Activated CD8-positive, alpha-beta T cell treated with anti-CD3 and anti-CD28 coated beads for 36 hours (primary cell): Measurements from ENCODE around the gene OR8B3. TPM values are rescaled to one million over a fixed set of nuclear protein-coding genes. Genes with fewer than 3 reads are reported as not detected.

Experiments used
- ATAC-seq: fragments of 200-7000 bp; cut with Tn5 transposase; one replicate; pipeline ENCODE4 v1.10.0; 2021; ENCODE audit warnings: mild to moderate bottlenecking, moderate library complexity
- CTCF ChIA-PET: fragments of 350-600 bp; sonication (Branson Sonifier 250); formaldehyde crosslinking; loops from one replicate; lab custom pipeline; 2021; ENCODE audit warnings: antibody characterized with exemption; lab: Charles Lee
- POLR2A ChIA-PET: fragments of 350-600 bp; sonication (Branson Sonifier 250); formaldehyde crosslinking; loops from one replicate; lab custom pipeline; 2021; ENCODE audit warnings: antibody characterized with exemption; lab: Charles Lee
- DNase-seq: peaks from one replicate; pipeline ENCODE4 v3.0.0-alpha.2; 2020
- H3K27ac Mint-ChIP-seq: one replicate; pipeline ENCODE4 v1.8.0; 2021; ENCODE audit warnings: mild to moderate bottlenecking, mixed read lengths
- H3K27me3 Mint-ChIP-seq: one replicate; pipeline ENCODE4 v1.8.0; 2021; ENCODE audit warnings: mixed read lengths
- H3K36me3 Mint-ChIP-seq: one replicate; pipeline ENCODE4 v1.8.0; 2021; ENCODE audit warnings: low read depth, mixed read lengths
- H3K4me1 Mint-ChIP-seq: one replicate; pipeline ENCODE4 v1.8.0; 2021; ENCODE audit warnings: low read depth, mixed read lengths
- H3K4me3 Mint-ChIP-seq: one replicate; pipeline ENCODE4 v1.8.0; 2021; ENCODE audit warnings: mild to moderate bottlenecking, moderate library complexity, mixed read lengths
- H3K9me3 Mint-ChIP-seq: one replicate; pipeline ENCODE4 v1.8.0; 2021; ENCODE audit warnings: mixed read lengths
- intact Hi-C: fragments of 100-400 bp; cut with micrococcal nuclease; formaldehyde crosslinking; loops from one replicate; pipeline ENCODE4 v1.10.0; 2022
- total RNA-seq, 2 experiments: library from RNA; stranded (reverse); gene quantifications; one replicate each; pipeline ENCODE4 v1.2.3, GENCODE V29; 2021
- TF ChIP-seq, protein P1 (sequence below): fragments of 200-600 bp; IDR thresholded peaks from one replicate; pipeline ENCODE4 v1.8.0; 2022; ENCODE audit warnings: antibody characterized with exemption, mild to moderate bottlenecking

OR8B3 gene
- total RNA-seq, 2 experiments from 2014 or later: not detected

DNA sequence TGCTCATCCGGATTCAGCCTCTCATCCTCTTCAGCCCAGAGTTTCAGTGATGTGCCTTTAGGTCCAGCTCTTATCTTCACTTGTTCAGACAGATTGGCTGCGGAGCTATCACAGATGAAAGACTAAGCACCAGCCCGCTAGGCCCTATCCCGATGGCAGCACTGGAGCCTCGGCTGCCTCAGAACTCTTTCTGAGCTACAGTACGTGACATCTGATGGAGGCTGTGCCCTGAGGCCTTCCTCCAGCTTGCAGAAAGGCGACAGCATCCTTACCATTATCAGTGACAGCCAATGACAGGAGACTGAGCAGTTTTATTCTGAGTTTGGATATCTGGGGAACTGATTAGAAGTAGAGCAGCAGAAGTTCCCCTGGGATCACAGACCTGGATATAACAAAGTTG is 42.7 kb upstream of the OR8B3 start:
- DNase-seq: no peak
- Mint-ChIP-seq H3K9me3 (no peaks in the 10 kb centered on the region), H3K4me1 (no peaks in the 10 kb centered on the region), H3K27ac (no peak overlapping the region), H3K4me3 (no peak overlapping the region), H3K36me3 (no peaks in the 10 kb centered on the region), H3K27me3 (peaks cover 5% of the 10 kb centered on the region)
- POLR2A ChIA-PET: no interaction called here
- intact Hi-C loops: no loop called here
- TF ChIP-seq, protein P1, sequence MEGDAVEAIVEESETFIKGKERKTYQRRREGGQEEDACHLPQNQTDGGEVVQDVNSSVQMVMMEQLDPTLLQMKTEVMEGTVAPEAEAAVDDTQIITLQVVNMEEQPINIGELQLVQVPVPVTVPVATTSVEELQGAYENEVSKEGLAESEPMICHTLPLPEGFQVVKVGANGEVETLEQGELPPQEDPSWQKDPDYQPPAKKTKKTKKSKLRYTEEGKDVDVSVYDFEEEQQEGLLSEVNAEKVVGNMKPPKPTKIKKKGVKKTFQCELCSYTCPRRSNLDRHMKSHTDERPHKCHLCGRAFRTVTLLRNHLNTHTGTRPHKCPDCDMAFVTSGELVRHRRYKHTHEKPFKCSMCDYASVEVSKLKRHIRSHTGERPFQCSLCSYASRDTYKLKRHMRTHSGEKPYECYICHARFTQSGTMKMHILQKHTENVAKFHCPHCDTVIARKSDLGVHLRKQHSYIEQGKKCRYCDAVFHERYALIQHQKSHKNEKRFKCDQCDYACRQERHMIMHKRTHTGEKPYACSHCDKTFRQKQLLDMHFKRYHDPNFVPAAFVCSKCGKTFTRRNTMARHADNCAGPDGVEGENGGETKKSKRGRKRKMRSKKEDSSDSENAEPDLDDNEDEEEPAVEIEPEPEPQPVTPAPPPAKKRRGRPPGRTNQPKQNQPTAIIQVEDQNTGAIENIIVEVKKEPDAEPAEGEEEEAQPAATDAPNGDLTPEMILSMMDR: no peak
- no peak for ATAC-seq
- CTCF ChIA-PET: interaction anchor here (1.1 kb wide), 1 partner anchor 13 kb away, joined by 3 read pairs; no protein-coding TSS in a partner anchor

DNA sequence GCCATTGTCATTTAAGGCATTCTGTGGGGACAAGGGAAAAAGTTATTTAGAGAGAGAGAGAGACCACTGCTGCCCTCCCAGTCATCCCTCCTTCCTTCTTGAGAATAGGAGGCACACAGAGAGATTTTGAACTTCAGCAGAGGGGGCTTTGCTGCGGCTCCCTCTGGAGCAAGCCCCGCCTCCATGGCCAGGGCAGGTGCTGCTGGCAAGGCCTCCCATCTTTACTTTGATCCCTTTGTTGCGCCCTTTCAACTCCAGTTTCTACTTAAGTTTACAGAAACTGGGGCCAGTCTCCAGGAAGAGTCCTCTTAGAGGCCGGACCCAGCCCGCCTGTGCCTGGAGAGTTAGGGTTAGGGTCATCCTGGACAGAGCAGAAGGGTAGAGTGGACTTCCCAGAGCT is 42.3 kb upstream of the OR8B3 start:
- POLR2A ChIA-PET: no interaction called here
- H3K27me3 Mint-ChIP-seq: peaks cover 8% of the 10 kb centered on the region
- ATAC-seq (no peak), DNase-seq (no peak)
- CTCF ChIA-PET: no interaction called here
- TF ChIP-seq, protein P1: no peak
- no peak overlapping the region for H3K4me3 Mint-ChIP-seq
- intact Hi-C loops: no loop called here
- no peaks in the 10 kb centered on the region for H3K36me3 Mint-ChIP-seq
- no peaks in the 10 kb centered on the region for H3K4me1 Mint-ChIP-seq
- no peaks in the 10 kb centered on the region for H3K9me3 Mint-ChIP-seq
- H3K27ac Mint-ChIP-seq: no peak overlapping the region

DNA sequence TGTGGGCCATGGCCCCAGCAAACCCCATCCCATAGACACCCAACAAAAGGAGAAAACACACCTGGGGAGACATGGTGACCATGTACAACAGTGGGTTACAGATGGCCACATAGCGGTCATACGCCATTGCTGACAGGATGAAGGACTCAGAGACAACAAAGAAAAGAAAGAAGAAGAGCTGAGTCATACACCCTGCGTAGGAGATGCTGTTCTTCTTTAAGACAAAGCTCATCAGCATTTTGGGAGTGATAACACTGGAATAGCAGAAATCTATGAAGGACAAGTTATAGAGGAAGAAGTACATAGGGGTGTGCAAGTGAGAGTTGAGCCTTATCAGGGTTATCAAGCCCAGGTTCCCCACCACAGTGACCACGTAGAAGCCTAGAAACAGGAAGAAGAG is 41.8 kb upstream of the OR8B3 start:
- Mint-ChIP-seq H3K27me3 (peaks cover 10% of the 10 kb centered on the region), H3K4me1 (no peaks in the 10 kb centered on the region), H3K4me3 (no peak overlapping the region), H3K27ac (no peak overlapping the region), H3K36me3 (no peaks in the 10 kb centered on the region), H3K9me3 (no peaks in the 10 kb centered on the region)
- POLR2A ChIA-PET: no interaction called here
- no peak for ATAC-seq
- intact Hi-C loops: no loop called here
- TF ChIP-seq, protein P1: no peak
- no peak for DNase-seq
- CTCF ChIA-PET: interaction anchor here (1.4 kb wide), 1 partner anchor 26 kb away, joined by 3 read pairs; no protein-coding TSS in a partner anchor

DNA sequence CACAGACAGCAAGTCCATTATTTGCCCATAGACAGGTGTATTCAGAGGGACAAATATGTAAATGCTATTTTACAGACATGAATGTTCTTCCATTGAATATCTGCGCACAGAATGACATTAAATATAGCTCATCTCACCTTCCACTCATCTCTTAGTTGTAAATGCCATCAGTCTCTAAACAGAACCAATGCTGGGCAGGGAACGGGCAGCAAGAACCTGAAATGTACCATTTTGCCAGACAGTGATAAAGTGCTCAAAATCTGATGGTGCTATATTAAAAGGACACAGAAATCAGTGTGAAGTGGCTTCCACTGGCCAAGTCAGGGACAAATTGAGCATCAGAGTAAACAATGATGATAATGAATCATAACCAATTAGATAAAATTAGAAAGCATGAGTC is 35.9 kb upstream of the OR8B3 start:
- Mint-ChIP-seq H3K4me3 (no peak overlapping the region), H3K4me1 (no peaks in the 10 kb centered on the region)

DNA sequence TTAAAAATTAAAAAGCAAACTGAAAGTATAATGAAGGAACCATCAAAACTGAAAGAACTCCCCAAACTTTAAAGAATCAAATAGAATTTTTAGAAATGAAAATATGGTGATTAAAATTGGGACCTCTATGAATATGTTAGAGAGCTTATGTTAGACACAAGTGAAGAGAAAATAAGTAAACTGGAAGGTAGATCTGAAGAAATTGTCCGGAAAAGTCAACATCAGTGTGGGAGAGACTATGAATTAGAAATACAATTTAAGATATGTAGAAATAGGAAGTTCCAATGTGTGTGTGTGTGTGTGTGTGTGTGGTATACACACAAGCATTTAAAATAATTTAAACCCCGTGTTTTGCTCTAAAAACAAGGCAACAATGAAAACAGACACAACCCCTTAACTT is 30.8 kb upstream of the OR8B3 start:
- no peaks in the 10 kb centered on the region for H3K27me3 Mint-ChIP-seq
- H3K36me3 Mint-ChIP-seq: no peaks in the 10 kb centered on the region
- peaks cover 2% of the 10 kb centered on the region for H3K9me3 Mint-ChIP-seq
- DNase-seq: no peak
- ChIA-PET CTCF (interaction anchor here (2.2 kb wide), 1 partner anchor 27 kb away, joined by 12 read pairs; no protein-coding TSS in a partner anchor), POLR2A (no interaction called here)
- TF ChIP-seq, protein P1: no peak
- H3K4me3 Mint-ChIP-seq: no peak overlapping the region
- no peaks in the 10 kb centered on the region for H3K4me1 Mint-ChIP-seq
- no peak overlapping the region for H3K27ac Mint-ChIP-seq
- ATAC-seq: no peak
- intact Hi-C loops: no loop called here

More for the DNA sequence above, 35.9 kb upstream of the OR8B3 start:
- Mint-ChIP-seq H3K27me3 (peaks cover 7% of the 10 kb centered on the region), H3K27ac (no peak overlapping the region), H3K36me3 (no peaks in the 10 kb centered on the region), H3K9me3 (no peaks in the 10 kb centered on the region)
- intact Hi-C loops: no loop called here
- ChIA-PET CTCF (no interaction called here), POLR2A (no interaction called here)
- DNase-seq (no peak), ATAC-seq (no peak)
- TF ChIP-seq, protein P1: no peak
